HL-60 (cell line): ENCODE results near the gene MYO3A.

Experiments used
- DNase-seq, 2 experiments: peaks; one replicate each; pipeline ENCODE4 v3.0.0-alpha.2; 2010 to 2020; ENCODE audit warnings: low read depth in 1 of 2, low spot score in 1 of 2
- H3K27ac ChIP-seq: fragments of 250-450 bp; sonication (Bioruptor Pico); replicated peaks from 2 replicates; pipeline ENCODE4 v1.5.1; 2020; ENCODE audit warnings: mild to moderate bottlenecking, moderate library complexity
- H3K27me3 ChIP-seq: fragments of 250-450 bp; sonication (Bioruptor Pico); 2 replicates; pipeline ENCODE4 v1.5.1; 2021; ENCODE audit warnings: mild to moderate bottlenecking, moderate library complexity; ENCODE audit not compliant: insufficient read depth, poor library complexity, severe bottlenecking
- H3K4me3 ChIP-seq: replicated peaks from 2 replicates; pipeline ENCODE4 v1.5.1; 2011; ENCODE audit warnings: mild to moderate bottlenecking, control low read depth, low read length; ENCODE audit not compliant: insufficient read depth
- GABPA ChIP-seq: IDR thresholded peaks from 2 replicates; pipeline ENCODE4 v1.6.1; 2012; ENCODE audit warnings: low read depth
- POLR2AphosphoS5 ChIP-seq: IDR thresholded peaks from 2 replicates; pipeline ENCODE4 v1.6.1; 2012; ENCODE audit warnings: low read depth
- SPI1 ChIP-seq: IDR thresholded peaks from 2 replicates; pipeline ENCODE4 v1.6.1; 2012; ENCODE audit warnings: low read depth, mild to moderate bottlenecking, borderline replicate concordance
- TF ChIP-seq, protein P1 (sequence below): IDR thresholded peaks from one replicate; pipeline ENCODE4 v1.5.1; 2011; ENCODE audit warnings: low read length, control low read depth, inconsistent platforms; ENCODE audit not compliant: insufficient read depth
- TF ChIP-seq, protein P2 (sequence below): IDR thresholded peaks from 2 replicates; pipeline ENCODE4 v1.6.1; 2012; ENCODE audit warnings: low read depth; ENCODE audit not compliant: insufficient replicate concordance

Gene MYO3A

DNA sequence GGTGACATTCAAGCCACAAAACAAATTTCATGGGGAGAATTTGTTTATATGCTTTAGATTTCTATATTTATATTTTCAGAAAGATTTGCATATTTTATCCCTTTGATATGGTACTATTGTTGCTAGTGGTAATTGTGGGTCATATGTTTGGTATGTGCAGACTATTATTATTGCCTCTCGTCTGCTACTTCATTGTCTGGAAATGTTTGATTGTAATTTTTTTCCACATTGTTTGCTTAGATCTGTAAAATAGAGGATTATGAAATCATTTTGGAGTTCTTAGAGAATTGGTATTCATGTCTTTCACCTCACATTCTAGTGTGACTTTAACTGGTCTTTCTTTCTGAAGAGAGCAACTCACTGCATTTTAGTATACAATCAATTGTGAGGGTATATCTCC, 44.7 kb downstream of the MYO3A start:
- DNase-seq: no peak
- Histone ChIP-seq H3K27me3 (peaks cover 2% of the 10 kb centered on the region), H3K27ac (no peak overlapping the region), H3K4me3 (no peak overlapping the region)
- no peak for TF ChIP-seq POLR2AphosphoS5
- TF ChIP-seq, protein P1, sequence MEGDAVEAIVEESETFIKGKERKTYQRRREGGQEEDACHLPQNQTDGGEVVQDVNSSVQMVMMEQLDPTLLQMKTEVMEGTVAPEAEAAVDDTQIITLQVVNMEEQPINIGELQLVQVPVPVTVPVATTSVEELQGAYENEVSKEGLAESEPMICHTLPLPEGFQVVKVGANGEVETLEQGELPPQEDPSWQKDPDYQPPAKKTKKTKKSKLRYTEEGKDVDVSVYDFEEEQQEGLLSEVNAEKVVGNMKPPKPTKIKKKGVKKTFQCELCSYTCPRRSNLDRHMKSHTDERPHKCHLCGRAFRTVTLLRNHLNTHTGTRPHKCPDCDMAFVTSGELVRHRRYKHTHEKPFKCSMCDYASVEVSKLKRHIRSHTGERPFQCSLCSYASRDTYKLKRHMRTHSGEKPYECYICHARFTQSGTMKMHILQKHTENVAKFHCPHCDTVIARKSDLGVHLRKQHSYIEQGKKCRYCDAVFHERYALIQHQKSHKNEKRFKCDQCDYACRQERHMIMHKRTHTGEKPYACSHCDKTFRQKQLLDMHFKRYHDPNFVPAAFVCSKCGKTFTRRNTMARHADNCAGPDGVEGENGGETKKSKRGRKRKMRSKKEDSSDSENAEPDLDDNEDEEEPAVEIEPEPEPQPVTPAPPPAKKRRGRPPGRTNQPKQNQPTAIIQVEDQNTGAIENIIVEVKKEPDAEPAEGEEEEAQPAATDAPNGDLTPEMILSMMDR: no peak
- TF ChIP-seq GABPA: no peak
- no peak for TF ChIP-seq SPI1
- TF ChIP-seq, protein P2, sequence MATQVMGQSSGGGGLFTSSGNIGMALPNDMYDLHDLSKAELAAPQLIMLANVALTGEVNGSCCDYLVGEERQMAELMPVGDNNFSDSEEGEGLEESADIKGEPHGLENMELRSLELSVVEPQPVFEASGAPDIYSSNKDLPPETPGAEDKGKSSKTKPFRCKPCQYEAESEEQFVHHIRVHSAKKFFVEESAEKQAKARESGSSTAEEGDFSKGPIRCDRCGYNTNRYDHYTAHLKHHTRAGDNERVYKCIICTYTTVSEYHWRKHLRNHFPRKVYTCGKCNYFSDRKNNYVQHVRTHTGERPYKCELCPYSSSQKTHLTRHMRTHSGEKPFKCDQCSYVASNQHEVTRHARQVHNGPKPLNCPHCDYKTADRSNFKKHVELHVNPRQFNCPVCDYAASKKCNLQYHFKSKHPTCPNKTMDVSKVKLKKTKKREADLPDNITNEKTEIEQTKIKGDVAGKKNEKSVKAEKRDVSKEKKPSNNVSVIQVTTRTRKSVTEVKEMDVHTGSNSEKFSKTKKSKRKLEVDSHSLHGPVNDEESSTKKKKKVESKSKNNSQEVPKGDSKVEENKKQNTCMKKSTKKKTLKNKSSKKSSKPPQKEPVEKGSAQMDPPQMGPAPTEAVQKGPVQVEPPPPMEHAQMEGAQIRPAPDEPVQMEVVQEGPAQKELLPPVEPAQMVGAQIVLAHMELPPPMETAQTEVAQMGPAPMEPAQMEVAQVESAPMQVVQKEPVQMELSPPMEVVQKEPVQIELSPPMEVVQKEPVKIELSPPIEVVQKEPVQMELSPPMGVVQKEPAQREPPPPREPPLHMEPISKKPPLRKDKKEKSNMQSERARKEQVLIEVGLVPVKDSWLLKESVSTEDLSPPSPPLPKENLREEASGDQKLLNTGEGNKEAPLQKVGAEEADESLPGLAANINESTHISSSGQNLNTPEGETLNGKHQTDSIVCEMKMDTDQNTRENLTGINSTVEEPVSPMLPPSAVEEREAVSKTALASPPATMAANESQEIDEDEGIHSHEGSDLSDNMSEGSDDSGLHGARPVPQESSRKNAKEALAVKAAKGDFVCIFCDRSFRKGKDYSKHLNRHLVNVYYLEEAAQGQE: no peak

GRCh38 chr10:25982107-25982506, 48.1 kb downstream of the MYO3A start:
- no peak overlapping the region for H3K4me3 ChIP-seq
- DNase-seq: no peak
- no peak overlapping the region for H3K27ac ChIP-seq
- peaks cover 2% of the 10 kb centered on the region for H3K27me3 ChIP-seq
- TF ChIP-seq, protein P1: no peak
- TF ChIP-seq, protein P2: no peak
- TF ChIP-seq POLR2AphosphoS5: no peak

DNA sequence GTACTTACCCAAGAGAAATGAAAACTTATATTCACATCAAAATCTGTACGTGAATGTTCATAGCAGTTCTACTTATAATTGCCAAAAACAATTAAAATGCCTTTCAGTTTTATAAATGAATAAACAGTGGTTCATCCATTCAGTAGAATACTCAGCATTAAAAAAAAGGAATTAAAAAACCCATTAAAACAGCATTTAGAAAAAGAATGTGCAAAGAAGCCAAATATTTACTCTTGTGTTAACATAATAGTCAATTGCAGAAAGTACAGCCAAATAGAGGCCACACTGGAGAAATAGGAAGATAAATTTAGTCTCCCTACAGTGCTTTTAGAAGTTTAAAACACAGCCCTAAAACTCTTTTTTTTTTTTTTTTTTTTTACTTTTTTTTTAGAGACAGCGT, 54.6 kb downstream of the MYO3A start:
- H3K27me3 ChIP-seq: no peaks in the 10 kb centered on the region
- H3K4me3 ChIP-seq: no peak overlapping the region
- TF ChIP-seq SPI1: no peak
- TF ChIP-seq POLR2AphosphoS5: no peak
- no peak for TF ChIP-seq GABPA
- TF ChIP-seq, protein P2: no peak
- TF ChIP-seq, protein P1: no peak
- no peak overlapping the region for H3K27ac ChIP-seq
- no peak for DNase-seq
